Measurements from ENCODE around the gene FAM241A.

- no peak for TF ChIP-seq CBX2 (IDR thresholded peaks at IDR 0.05; ENCODE audit: insufficient read depth, low read length, poor library complexity, severe bottlenecking)
- no peak for TF ChIP-seq SUPT5H (IDR thresholded peaks at IDR 0.05)
- TF ChIP-seq BRCA1 (IDR thresholded peaks at IDR 0.05): no peak
- TF ChIP-seq BRCA1 (CRISPR knock-in tag; IDR thresholded peaks at IDR 0.05): no peak
- TF ChIP-seq CBX8 (IDR thresholded peaks at IDR 0.05; ENCODE audit: borderline replicate concordance, extremely low read depth, low read depth, low read length, poor library complexity, severe bottlenecking): no peak
- TF ChIP-seq KDM4B (IDR thresholded peaks at IDR 0.05; ENCODE audit: borderline replicate concordance in 2 of 2, low read depth in 1 of 2): no peak
- no peak for TF ChIP-seq XRCC5 (IDR thresholded peaks at IDR 0.05; ENCODE audit: low read depth, low read length)
- no peak for TF ChIP-seq PCBP2 (IDR thresholded peaks at IDR 0.05; ENCODE audit: low read depth, low read length, poor library complexity, severe bottlenecking)
These were observed 68.6 kb downstream of the FAM241A start for GRCh38 chr4:112213856-112214255.

All from K562 (cell line).